OCI-LY7 (cell line): Measurements from ENCODE around the gene ZNF667.

Source experiments
- EZH2phosphoT487 ChIP-seq: fragments of 200-600 bp; sonication (generic); IDR thresholded peaks from 2 replicates; pipeline ENCODE4 v1.6.1; 2018; ENCODE audit warnings: low read depth, borderline replicate concordance, mild to moderate bottlenecking, mixed run types, antibody characterized with exemption, low read length, moderate library complexity, mixed read lengths
- TF ChIP-seq, protein P1 (sequence below): fragments of 200-600 bp; sonication (generic); conservative IDR thresholded peaks from 2 replicates; pipeline ENCODE4 v1.5.1; 2014; ENCODE audit warnings: mild to moderate bottlenecking, antibody characterized with exemption, low read length, moderate library complexity, mixed read lengths

DNA sequence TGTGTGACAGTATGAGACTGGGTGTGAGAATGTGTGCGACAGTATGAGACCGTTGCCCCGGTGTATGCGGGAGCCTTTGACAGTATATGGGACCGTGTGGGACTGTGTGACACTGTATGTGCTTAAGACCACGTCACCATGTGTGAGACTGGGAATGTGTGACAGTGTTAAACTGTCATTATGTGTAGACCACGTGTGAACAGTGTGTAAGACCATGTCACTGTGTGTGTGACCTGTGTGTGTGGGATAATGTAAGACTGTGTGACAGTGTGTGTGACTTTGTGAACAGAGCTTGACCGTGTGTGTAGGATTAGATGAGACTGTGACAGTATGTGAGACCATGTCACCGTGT is 72.5 kb downstream of the ZNF667 start:
- TF ChIP-seq EZH2phosphoT487 = no peak
- TF ChIP-seq, protein P1, sequence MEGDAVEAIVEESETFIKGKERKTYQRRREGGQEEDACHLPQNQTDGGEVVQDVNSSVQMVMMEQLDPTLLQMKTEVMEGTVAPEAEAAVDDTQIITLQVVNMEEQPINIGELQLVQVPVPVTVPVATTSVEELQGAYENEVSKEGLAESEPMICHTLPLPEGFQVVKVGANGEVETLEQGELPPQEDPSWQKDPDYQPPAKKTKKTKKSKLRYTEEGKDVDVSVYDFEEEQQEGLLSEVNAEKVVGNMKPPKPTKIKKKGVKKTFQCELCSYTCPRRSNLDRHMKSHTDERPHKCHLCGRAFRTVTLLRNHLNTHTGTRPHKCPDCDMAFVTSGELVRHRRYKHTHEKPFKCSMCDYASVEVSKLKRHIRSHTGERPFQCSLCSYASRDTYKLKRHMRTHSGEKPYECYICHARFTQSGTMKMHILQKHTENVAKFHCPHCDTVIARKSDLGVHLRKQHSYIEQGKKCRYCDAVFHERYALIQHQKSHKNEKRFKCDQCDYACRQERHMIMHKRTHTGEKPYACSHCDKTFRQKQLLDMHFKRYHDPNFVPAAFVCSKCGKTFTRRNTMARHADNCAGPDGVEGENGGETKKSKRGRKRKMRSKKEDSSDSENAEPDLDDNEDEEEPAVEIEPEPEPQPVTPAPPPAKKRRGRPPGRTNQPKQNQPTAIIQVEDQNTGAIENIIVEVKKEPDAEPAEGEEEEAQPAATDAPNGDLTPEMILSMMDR = no peak
